SK-N-MC (cell line): ENCODE measurements around the gene TANGO2.

Experiments used
- EZH2 ChIP-seq: fragments of 200-600 bp; sonication (generic); IDR thresholded peaks from one replicate; pipeline ENCODE4 v1.6.1; 2017; ENCODE audit warnings: antibody characterized with exemption
- POLR2AphosphoS5 ChIP-seq: IDR thresholded peaks from 2 replicates; pipeline ENCODE4 v1.6.1; 2012; ENCODE audit warnings: mild to moderate bottlenecking, low read depth, low read length, borderline replicate concordance

DNA sequence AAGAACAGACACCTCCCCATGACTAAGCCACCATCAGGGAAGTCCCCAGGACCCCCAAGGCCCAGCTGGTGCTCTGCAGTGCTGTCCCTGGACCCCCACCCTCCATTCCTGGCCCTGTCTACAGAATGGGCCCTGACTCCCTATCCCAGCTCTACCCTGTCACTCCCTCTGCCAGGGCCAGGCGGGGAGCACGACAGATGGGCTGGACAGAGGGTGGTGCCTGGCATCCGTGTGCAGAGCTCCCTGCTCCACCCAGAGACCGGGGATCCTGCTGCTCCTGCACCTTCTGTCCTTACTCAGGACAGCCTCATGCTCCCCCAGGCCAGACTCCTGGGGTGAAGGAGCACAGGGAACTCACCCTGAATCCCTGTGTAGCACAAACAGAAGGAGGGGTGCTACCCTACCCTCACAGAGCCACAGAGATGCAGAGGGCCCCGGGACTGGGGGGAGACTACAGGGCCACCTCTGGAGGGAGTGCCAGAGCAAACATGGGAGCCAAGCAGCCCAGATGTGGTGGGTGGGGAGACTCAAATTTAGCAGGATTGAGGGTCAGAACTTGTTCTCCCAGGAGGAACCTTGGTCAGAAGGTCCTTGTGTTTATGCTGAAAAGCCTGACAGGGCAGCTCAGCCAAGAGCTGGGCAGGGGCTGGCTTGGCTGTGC lies 6.3 kb upstream of the TANGO2 start:
- TF ChIP-seq EZH2 (no peak), POLR2AphosphoS5 (no peak)
